G401.6 (cell line): Measurements from ENCODE around the gene LTF.
"Not testable (repeated sequence)": the region's sequence is repeated elsewhere in the genome, so short reads cannot be mapped to it uniquely, and the experiment has no call there.

Source experiments
- FAIRE-seq: peaks from 2 replicates; lab custom pipeline; 2012; peaks lifted over from hg19 to GRCh38; lab: Jason Lieb, UNC

Gene LTF

DNA sequence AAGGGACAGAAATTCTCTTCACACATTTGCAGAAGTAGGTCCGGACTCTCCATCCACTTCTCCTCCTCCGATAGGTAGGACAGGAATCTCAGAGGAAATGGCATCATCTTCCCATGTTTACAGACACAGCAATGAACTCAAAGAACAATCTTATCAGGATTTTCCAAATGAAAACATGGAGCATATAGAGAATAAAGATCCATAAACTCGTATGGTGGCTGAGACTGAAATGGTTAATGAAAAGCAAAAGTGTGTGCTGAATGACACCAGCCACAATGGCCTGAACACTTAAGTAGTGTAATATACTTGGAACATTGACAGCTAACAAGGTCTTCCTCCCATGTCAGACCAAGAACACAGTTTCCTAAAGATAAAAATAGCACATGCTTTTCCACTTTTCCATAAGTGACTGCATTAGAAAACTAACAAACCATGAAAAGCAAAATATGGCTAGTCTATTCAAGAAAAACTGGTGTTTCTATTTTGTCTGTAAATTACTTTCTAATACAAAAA is 51.9 kb downstream of the LTF start:
- no peak for FAIRE-seq

DNA sequence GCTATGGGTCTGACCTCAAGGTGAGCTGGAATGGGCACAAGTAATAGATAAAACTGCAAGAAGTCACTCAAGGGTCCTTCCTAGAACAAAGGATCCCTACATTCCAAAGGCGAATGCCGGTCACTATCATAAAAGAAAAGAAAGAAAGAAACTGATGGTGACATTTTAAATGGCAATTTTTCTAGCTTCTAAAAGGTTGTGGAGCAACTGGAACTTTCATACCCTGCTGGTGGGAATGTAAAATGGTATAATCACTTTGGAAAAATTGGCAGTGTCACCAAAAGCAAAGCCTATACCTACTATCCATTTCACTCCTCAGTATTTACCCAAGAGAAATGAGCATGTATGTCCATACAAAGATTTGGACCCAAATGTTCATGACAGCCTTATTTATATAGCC is 53.4 kb downstream of the LTF start:
- FAIRE-seq, result no peak

DNA sequence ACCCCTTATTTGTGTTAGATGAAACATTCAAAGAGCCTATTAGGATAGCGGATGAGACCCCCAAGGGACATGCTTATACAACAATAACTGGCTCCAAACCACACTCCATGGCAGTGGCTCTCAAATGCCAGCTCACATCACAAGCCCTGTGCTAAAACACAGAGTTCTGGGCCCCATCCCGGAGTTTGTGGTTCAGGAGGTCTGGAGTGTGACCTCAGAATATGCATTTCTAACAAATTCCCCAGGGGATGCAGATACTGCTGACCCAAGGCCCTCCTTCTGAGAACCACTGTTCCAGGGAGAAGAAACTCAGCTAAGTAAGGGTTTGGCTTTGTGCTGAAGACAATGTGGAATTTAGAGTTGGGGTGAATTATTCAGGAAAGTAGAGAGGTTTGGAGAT is 54.0 kb downstream of the LTF start:
- no peak for FAIRE-seq

DNA sequence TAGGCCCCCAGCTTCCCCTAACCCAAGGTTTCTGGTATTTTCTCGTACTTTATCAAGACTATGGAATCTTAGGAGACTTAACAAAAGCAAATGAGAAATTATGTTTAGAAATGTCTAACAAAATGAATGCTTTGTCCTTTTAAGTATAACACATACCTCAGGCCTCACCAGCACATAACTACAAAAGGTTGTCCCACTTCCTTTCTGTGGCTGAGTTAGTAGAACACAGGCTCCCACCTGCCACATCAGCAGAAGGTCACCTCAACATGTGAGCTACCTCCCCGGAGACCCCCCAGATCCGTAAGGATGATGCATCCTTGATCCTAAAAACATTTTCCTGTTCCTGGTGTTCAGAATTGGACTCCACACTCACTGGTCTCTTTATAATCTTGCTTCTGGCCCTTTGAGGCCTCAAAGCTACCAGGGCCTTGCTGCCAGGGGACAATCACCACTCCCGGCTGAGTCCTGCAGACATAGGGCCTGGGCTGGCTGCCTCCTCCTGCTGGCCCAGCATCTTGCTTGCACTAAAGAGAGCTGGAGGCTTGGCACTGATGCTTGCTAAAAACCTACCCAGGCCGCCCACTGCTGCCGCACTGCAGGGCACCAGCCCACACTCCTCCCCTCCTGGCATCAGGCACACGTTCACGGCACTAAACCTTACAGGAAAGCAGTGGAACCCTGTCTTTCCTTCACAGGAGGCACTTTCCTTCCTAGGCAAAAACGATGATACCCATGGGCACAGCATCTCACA is 54.8 kb downstream of the LTF start:
- no peak for FAIRE-seq

DNA sequence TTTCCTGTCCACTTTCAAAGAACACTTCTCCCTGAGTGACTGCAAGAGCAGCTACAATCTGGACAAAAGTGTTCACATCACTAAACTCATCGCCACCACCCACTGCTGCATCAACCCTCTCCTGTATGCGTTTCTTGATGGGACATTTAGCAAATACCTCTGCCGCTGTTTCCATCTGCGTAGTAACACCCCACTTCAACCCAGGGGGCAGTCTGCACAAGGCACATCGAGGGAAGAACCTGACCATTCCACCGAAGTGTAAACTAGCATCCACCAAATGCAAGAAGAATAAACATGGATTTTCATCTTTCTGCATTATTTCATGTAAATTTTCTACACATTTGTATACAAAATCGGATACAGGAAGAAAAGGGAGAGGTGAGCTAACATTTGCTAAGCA is 55.9 kb downstream of the LTF start:
- FAIRE-seq, result no peak

DNA sequence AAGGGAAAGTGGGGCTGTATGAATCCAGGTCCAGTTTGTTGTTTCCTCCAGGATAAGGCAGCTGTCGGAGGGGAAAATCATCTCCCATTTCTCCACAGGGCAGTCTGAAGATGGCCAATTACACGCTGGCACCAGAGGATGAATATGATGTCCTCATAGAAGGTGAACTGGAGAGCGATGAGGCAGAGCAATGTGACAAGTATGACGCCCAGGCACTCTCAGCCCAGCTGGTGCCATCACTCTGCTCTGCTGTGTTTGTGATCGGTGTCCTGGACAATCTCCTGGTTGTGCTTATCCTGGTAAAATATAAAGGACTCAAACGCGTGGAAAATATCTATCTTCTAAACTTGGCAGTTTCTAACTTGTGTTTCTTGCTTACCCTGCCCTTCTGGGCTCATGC is 56.7 kb downstream of the LTF start:
- no peak for FAIRE-seq

DNA sequence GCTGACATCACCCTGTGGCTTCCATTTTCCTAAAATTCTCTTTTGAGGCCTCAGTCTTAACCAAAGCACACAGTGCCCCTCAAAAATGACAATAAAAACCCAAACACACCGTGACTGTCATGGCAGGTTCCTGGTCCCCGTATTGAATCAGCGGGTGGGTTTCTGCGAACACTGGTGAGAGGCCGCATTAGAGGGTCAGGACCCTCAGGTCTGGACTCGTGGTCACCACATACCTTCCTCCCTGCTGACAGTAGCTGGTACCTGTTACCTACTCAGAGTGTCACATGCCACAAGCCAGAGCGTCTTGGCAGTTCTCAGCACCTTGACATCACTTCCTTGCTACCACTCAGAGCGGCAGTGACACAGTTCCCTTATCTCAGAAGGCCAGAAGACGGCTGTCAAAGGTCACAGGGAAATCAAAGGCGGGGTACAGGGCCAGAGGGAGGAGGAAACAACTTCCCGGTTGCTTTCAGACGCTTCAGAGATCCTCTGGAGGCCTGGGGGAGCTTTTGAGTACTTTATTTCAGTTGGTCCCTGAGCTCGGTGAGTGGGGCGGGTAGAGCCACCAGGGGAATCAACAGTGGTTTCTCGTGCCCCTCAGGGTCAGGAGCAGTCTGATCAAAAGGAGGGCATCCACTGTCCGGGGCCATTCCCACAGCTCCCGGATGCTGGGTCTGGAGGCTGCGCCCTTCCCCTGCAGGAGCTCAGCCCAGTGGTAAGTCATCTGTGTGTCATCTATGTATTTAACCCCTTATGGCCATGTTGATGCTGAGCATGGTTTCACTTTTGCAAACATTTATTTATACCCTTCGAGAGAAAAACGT is 57.7 kb downstream of the LTF start, which contains the start of the genes CCR5AS and CCRL2:
TSS of gene CCR5AS (minus strand) at position 279 of the 824 bp plus-strand sequence.
TSS of gene CCRL2 (plus strand) at position 472 of the 824 bp plus-strand sequence. CDS start 821 bp downstream, outside the sequence.
- no peak for FAIRE-seq

DNA sequence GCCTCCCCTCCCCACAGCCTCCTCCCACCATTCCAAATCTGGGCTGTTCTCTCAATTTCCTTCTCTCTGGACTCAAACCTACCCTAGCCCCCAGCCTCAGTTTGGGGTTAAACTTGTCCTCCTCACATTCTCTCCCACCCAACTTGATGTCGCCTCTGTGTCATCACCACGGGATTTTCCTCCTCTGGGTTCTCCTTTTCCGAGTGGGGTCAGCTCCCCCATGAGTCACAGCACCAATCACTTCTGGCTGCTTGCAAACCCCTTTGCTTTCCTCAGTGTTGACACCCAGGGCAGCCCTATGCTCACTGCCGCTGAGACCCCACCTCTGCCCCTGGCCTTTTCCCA is 58.3 kb downstream of the LTF start:
- FAIRE-seq, result no peak

DNA sequence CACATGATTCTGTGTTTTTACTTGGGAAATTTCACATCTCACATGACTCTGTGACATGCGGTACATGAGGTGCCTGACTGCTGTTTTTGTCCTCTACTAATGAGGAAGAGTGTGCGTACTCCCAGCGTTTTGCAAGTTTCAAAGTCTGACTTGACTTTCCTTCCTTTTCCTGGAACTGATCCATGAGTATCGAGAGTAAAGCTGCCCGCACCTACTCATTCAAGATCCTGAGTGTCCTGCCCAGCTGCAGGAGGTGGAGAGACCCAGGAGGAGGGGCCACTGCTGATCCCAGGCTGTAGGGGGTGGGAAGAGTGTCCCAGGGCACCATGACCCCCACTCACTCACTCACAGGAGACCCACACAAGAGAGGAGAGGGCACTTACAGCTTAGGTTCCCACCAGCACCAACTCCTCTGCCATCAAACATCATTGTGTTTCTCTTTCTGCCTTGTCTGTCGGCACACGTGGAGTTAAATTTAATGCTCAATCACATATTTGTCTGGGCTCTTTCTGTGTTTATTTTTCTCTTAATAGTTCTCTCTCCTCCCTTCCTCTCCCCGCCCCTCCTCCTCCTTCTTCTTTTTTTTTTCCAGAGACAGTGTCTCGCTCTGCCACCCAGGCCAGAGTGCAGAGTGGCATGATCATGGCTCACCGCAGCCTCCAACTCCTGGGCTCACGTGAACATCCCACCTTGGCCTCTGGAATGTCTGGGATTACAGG is 59.2 kb downstream of the LTF start:
- FAIRE-seq, result no peak

DNA sequence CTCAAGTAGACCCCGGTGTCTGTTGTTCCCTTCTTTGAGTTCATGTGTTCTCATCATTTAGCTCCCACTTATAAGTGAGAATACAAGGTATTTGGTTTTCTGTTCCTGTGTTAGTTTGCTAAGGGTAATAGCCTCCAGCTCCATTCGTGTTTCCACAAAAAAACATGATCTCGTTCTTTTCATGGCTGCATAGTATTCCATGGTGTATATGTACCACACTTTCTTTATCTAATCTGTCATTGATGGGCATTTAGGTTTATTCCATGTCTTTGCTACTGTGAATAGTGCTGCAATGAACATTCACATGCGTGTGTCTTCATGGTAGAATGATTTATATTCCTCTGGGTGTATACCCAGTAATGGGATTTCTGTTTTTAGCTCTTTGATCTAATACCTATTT is 61.8 kb downstream of the LTF start:
- FAIRE-seq, result not testable (repeated sequence)

DNA sequence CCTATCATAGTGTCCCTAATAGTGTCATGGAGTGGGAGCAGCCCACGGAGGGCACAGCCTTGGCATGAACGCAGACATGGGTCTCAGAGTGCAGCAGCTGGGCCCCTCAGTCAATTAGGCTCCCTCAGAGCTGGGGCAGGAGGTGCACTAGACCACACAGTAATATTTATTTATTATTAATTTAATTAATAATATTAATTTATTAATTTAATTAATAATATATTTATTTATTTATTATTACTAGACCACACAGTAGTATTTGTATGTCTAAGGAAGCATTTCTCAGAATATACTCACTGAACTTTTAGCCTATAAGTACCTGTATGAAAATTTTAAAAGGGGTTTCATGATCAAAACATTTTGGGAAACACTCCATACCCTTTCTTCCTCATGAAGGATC is 63.1 kb downstream of the LTF start:
- FAIRE-seq, result no peak

DNA sequence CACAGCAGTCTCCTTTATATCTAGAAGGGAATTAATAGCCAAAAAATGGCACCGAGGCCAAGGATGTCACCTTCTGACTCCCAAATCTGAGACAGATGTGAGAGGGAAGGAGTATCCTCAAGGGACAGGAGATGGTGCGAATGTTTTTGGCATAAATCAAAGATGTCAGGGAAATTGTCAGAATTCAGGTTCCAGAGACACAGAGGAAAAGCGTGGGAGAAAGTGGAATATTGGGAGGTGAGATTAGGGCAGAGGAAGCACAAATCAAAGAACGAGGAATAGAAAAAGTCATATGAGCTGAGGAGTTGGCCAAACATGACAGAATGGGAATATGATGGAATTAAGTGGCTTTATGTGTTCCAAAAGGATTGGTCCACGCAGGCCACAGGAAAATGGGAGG is 63.9 kb downstream of the LTF start:
- no peak for FAIRE-seq

DNA sequence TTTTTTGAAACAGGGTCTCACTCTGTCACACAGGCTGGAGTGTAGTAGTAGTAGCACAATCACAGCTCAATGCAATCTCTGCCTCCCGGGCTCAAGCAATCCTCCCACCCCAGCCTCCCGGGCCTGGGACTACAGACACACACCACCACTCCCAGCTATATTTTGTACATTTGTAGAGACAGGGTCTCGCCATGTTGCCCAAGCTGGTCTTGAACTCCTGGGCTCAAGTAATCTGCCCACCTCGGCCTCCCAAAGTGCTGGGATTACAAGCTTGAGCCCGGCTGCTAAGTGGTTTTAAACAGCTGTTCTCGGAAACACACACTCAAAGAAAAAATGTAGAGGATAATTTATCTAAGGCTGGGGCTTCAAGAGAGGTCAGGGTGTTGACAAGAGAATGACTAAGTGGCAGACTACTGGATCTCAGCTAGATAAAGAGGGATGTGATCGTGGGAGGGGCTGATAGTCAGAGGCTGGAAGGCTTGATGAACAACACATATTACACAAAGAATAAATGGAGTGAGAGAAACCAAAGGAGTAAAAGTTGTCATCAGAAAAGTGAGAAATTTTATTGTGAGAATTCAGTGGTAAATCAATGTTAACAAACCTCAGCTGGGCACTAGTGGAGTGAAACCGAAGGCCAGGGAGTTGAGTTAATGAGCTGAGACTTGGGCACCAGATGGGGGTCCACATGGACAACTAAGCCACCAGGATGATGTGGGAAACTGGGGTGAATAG is 64.5 kb downstream of the LTF start:
- no peak for FAIRE-seq

DNA sequence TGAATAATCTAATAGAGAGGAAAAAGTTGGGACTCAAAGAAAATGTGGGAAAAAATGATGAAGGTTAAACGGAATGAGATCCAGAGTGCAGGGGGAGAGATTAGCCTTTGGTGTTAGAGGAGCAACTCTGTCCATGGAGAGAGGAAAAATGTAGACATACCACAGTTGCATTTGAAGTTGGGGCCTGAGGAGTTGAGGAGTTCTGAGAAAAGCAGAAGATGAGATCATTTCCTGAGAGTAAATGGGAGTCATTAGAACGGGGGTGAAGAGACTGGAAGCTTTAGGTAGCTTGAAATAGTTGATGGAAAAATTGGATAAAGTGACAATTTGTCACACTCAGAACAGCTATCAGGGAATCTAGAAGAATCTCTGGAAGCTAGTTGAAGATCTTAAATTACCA is 65.1 kb downstream of the LTF start:
- FAIRE-seq, result no peak

DNA sequence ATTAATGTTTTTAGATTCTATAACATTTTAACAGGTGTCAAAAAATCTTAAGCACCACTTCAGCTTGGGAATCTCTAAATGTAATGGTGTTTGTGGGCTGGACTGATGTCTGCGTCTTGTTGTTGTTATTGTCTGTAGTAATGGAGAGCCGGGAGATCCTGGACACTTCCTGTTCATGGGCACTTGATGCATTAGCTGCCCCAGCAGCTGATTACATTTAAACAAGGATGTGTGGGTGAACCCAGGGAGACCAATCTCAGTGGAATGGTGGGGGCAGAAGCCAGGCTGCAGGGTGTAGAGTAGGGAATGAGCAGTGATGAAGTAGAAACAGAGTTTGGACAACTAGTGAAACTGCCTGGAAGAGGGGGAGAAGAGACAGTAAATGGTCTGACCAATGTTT is 65.6 kb downstream of the LTF start:
- no peak for FAIRE-seq

DNA sequence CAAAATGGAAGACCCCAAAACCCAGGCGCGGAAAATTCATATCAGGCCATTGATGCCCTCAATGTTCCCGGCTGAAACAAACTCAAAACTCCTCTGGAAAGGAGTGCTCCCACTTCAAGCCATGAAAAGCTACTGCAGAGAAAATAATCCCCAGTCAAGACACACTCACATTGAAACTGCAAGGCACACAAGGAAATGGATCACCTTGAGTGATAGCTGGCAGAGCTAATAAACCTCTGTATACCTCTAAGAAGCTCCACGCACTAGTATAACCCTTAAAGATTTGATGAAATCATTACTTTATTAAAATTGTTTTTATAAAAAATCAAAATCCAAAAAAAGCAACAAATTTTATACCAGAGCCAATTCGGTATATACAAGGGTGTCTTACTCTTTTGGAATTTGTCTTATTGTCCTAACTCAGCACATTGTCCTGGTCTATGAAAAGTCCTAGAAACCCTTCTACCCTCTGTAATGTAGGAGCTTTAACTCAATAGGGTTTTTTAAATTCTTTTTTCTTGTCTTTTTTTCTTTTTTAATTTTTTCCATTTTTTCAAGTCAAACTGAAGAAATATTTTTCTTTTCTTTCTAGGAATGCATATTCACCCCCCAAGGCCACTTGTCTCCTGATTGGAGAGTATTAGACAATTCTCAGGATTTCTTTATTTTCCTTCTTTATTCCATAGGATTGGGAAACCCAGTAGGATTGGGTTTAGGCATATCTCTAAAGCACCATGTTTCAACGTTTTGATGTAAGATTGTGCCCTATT is 66.3 kb downstream of the LTF start:
- no peak for FAIRE-seq

DNA sequence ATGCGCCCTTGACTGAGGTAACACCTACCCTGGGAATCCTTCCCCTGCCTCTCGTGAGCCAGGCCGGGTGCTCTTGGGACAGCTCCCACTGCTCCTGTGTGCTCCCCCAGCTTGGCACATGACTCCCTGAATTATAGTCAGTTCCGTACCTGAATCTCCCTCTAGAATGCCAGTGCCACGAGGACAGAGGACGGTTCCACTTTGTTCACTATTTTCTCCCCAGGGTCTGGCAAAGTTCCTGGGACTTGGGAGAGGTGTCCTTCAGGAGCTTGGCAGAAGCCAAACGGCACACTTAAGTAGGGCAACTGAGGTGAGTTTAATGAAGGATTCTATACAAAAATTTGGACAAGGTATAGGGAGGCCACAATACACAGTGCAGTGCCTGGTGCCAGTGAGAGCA is 67.6 kb downstream of the LTF start:
- FAIRE-seq, result no peak

DNA sequence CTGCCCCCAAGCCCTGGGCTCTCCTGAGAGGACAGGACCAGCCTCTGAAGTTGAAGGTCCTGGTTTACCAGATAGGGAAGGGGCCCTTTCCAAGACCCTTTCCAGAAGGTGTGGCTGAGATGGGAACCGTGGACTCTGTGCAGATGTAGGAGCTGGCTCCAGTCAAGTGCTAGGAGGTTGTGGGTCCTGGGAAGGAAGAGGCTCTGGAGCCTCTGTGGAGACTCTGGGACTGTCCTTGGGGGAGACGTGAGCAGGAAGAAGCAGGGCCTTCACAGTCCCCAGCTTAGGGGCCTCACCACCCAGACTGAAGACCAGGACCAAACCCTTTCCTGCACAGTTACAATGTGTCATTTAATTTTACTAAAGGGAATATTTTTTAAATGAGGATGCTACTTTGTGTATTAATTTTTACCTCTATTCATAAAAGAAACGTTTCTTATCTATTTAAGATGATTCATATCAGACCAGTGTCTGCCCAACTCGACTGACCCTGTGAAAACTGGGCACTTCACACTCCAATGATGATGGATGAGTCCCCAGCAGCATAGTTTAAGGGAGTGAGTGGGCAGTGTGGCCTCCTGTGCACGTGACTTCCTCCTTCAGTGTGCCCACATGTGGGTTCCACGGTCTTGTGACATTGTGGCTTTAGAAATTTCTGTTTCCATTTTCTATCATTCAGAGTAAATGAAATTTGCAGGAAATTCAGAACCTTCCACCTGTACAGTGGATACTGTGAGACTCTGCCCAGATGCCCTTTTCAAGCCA is 68.8 kb downstream of the LTF start:
- FAIRE-seq, result no peak

DNA sequence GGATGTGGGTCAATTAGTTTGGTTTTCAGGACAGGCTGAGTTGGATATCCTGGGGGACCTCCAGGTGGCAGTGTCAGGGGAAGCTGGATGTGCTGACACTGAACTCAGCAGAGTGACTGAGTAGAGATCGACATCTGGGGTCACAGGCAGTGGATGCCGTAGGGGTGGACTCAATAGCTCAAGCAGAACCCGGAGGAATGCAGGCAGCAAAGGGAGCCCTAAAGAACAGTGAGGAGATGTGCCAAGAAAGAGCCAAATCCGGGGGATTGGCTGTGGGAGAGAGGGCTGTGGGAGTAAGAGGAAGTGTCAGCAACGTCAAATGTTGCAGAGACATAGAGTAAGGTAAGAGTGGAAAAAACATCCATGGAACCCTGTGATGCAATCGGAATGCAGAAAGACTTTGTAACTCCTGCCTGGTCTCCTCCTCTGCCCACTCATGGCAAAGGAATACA is 69.5 kb downstream of the LTF start:
- no peak for FAIRE-seq
